Measurements from ENCODE around the gene ENTHD1.

- TF ChIP-seq CTCF (IDR thresholded peaks at IDR 0.05): no peak
- no peak for TF ChIP-seq EZH2phosphoT487 (IDR thresholded peaks at IDR 0.05)
These were observed 147.8 kb downstream of the ENTHD1 start for GRCh38 chr22:39745789-39746188.

Measured in neural progenitor cell (in vitro differentiated cells).